HEK293T (cell line): ENCODE data around the gene DENND2D.

Source experiments
- BHLHE40 ChIP-seq: fragments of 450-650 bp; IDR thresholded peaks from 2 replicates; pipeline ENCODE4 v1.6.1; 2016; ENCODE audit warnings: mild to moderate bottlenecking, moderate library complexity, borderline replicate concordance
- CTBP1 ChIP-seq: fragments of 450-650 bp; IDR thresholded peaks from 2 replicates; pipeline ENCODE4 v1.6.1; 2016; ENCODE audit warnings: borderline replicate concordance
- FOXA1 ChIP-seq: fragments of 450-650 bp; IDR thresholded peaks from 2 replicates; pipeline ENCODE4 v1.6.1; 2016; ENCODE audit warnings: mild to moderate bottlenecking
- FOXK2 ChIP-seq: fragments of 450-650 bp; IDR thresholded peaks from 2 replicates; pipeline ENCODE4 v1.6.1; 2016; ENCODE audit warnings: mild to moderate bottlenecking

DNA sequence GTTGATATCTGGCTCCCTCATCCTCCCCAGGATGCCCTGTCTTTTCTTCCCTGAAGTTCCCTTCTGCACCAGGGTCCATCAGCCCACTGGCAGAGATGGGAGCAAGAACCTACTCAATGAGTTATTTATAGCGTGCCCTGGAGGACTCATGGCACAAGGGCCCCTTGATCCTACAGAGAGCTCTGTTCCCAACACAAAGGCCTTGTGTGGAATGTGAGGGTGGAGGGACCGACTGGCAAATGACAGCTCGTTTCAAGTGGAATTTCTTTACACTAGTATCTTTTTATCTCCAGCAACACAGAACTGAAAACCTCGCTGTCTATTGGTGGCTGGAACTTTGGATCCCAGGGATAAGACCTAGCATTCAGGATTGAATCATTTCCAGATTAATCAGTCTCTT, 49.5 kb upstream of the DENND2D start:
- no peak for TF ChIP-seq BHLHE40
- TF ChIP-seq FOXK2 = no peak
- TF ChIP-seq FOXA1 = no peak
- no peak for TF ChIP-seq CTBP1
